Measurements from ENCODE around the gene PRDX2.

DNA sequence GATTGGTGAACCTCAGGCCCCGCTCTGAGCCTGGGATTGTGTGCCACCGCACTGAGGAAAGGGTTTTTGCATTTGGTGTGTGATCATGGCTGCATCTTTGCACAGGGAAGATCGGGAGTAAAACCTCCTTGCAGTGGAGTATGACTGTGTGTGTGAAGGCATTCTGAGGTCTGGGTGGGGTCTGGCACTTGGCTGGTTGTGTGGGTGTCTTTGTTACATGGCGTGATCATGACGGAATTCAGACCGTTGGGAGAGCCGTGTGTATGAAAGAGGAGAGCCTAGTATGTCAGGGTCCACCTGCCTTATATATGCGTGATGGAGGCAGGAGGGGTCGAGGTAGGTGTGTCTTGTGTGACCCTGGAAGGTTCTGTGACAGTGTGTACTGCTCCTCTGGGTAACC is 50.7 kb downstream of the PRDX2 start:
- TF ChIP-seq EZH2 (IDR thresholded peaks at IDR 0.05; ENCODE audit: borderline replicate concordance, low read length), result no peak
- no peak for TF ChIP-seq CTCF (IDR thresholded peaks at IDR 0.05; ENCODE audit: low read length)

Measured in OCI-LY1 (cell line).